Astrocyte (in vitro differentiated cells and primary cell): Measurements from ENCODE around the gene LRRC26. TPM values are rescaled to one million over a fixed set of nuclear protein-coding genes. Genes with fewer than 3 reads are reported as not detected.

Experiments used
- DNase-seq: peaks from one replicate; pipeline ENCODE4 v3.0.0-alpha.2; 2010; ENCODE audit warnings: low read depth
- FAIRE-seq: peaks from 2 replicates; lab custom pipeline; 2011; peaks lifted over from hg19 to GRCh38; lab: Jason Lieb, UNC
- H2AFZ ChIP-seq: 2 replicates; pipeline ENCODE4 v1.6.0; 2012; ENCODE audit warnings: low read depth, low read length, inconsistent platforms
- H3K27ac ChIP-seq: 2 replicates; pipeline ENCODE4 v1.5.1; 2011; ENCODE audit warnings: low read depth, low read length, inconsistent platforms
- H3K27me3 ChIP-seq: 2 replicates; pipeline ENCODE4 v1.6.0; 2011; ENCODE audit warnings: low read length, inconsistent platforms; ENCODE audit not compliant: insufficient read depth
- H3K36me3 ChIP-seq: 2 replicates; pipeline ENCODE4 v1.5.1; 2011; ENCODE audit warnings: low read length, inconsistent platforms; ENCODE audit not compliant: insufficient read depth
- H3K4me1 ChIP-seq: 2 replicates; pipeline ENCODE4 v1.5.1; 2011; ENCODE audit warnings: low read length, inconsistent platforms; ENCODE audit not compliant: insufficient read depth
- H3K4me2 ChIP-seq: 2 replicates; pipeline ENCODE4 v1.6.0; 2012; ENCODE audit warnings: low read length, inconsistent platforms
- H3K4me3 ChIP-seq: 2 replicates; pipeline ENCODE4 v1.5.1; 2011; ENCODE audit warnings: low read depth, mild to moderate bottlenecking, low read length, inconsistent platforms; ENCODE audit not compliant: insufficient read depth
- H3K79me2 ChIP-seq: 2 replicates; pipeline ENCODE4 v1.6.0; 2012; ENCODE audit warnings: mild to moderate bottlenecking, low read length, inconsistent platforms; ENCODE audit not compliant: insufficient read depth
- H3K9ac ChIP-seq: 2 replicates; pipeline ENCODE4 v1.6.0; 2012; ENCODE audit warnings: mild to moderate bottlenecking, low read length, inconsistent platforms
- H3K9me3 ChIP-seq: 2 replicates; pipeline ENCODE4 v1.5.1; 2012; ENCODE audit warnings: low read depth, mild to moderate bottlenecking, low read length, inconsistent platforms; ENCODE audit not compliant: insufficient read depth
- H4K20me1 ChIP-seq: 2 replicates; pipeline ENCODE4 v1.6.0; 2012; ENCODE audit warnings: low read length, inconsistent platforms; ENCODE audit not compliant: insufficient read depth
- H3K27ac Mint-ChIP-seq: one replicate; pipeline ENCODE4 v1.8.0; 2021; ENCODE audit warnings: mild to moderate bottlenecking, mixed read lengths; ENCODE audit not compliant: unreplicated experiment
- H3K27me3 Mint-ChIP-seq: one replicate; pipeline ENCODE4 v1.8.0; 2021; ENCODE audit warnings: low read depth, mixed read lengths; ENCODE audit not compliant: unreplicated experiment
- H3K36me3 Mint-ChIP-seq: one replicate; pipeline ENCODE4 v1.8.0; 2021; ENCODE audit warnings: low read depth, mixed read lengths; ENCODE audit not compliant: unreplicated experiment
- H3K4me1 Mint-ChIP-seq: one replicate; pipeline ENCODE4 v1.8.0; 2021; ENCODE audit warnings: low read depth, mixed read lengths; ENCODE audit not compliant: unreplicated experiment
- H3K4me3 Mint-ChIP-seq: one replicate; pipeline ENCODE4 v1.8.0; 2021; ENCODE audit warnings: mild to moderate bottlenecking, moderate library complexity, mixed read lengths; ENCODE audit not compliant: unreplicated experiment
- H3K9me3 Mint-ChIP-seq: one replicate; pipeline ENCODE4 v1.8.0; 2021; ENCODE audit warnings: mild to moderate bottlenecking, mixed read lengths; ENCODE audit not compliant: unreplicated experiment
- EZH2 ChIP-seq: IDR thresholded peaks from 2 replicates; pipeline ENCODE4 v1.6.1; 2012; ENCODE audit warnings: mild to moderate bottlenecking, low read length, inconsistent platforms; ENCODE audit not compliant: insufficient read depth
- total RNA-seq: library from RNA; stranded (reverse); gene quantifications from 2 replicates; pipeline ENCODE4 v1.2.1, GENCODE V29; 2021
- TF ChIP-seq, protein P1 (sequence below): IDR thresholded peaks from 2 replicates; pipeline ENCODE4 v1.5.1; 2011; ENCODE audit warnings: low read depth, mild to moderate bottlenecking, inconsistent platforms, low read length, moderate library complexity; ENCODE audit not compliant: insufficient read depth

Gene LRRC26
- total RNA-seq, 1 donor from 2014 or later = not detected

DNA sequence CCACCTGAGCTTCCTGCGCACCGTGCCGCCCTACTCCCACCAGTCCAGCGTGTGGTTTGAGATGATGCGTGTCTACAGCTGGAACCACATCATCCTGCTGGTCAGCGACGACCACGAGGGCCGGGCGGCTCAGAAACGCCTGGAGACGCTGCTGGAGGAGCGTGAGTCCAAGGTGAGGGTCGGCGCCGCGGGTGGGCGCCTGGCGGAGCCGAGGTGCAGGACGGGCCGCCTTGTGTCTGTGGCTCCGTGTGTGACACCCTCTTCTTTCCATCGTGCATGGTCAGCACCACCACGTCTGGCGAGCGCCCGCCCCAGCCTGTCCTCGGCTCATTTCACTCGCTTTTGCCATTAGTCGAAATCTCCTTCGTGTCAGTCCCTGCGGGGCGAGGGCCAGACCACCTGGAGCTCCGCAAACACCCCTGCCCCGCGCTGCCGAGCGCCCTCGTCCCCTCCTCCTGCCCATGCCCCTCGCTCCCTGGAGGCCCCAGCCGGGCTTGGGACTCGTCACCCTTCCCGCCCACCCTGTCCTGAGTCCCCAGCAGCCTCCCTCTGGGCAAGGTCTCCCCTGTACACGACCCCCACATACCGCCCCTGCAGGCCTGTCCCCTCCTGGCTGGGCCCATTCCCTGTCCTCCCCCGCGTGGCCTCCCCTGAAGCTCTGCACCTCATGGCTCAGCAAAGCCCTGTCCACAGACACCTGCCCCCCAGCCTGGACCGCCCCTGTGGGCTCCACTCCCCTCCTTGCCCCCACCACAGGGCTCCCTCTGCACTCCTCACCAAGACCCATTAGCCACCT, 23.9 kb downstream of the LRRC26 start:
- H3K27me3 Mint-ChIP-seq = peaks cover 45% of the 10 kb centered on the region
- TF ChIP-seq, protein P1, sequence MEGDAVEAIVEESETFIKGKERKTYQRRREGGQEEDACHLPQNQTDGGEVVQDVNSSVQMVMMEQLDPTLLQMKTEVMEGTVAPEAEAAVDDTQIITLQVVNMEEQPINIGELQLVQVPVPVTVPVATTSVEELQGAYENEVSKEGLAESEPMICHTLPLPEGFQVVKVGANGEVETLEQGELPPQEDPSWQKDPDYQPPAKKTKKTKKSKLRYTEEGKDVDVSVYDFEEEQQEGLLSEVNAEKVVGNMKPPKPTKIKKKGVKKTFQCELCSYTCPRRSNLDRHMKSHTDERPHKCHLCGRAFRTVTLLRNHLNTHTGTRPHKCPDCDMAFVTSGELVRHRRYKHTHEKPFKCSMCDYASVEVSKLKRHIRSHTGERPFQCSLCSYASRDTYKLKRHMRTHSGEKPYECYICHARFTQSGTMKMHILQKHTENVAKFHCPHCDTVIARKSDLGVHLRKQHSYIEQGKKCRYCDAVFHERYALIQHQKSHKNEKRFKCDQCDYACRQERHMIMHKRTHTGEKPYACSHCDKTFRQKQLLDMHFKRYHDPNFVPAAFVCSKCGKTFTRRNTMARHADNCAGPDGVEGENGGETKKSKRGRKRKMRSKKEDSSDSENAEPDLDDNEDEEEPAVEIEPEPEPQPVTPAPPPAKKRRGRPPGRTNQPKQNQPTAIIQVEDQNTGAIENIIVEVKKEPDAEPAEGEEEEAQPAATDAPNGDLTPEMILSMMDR = no peak
- FAIRE-seq = no peak

DNA sequence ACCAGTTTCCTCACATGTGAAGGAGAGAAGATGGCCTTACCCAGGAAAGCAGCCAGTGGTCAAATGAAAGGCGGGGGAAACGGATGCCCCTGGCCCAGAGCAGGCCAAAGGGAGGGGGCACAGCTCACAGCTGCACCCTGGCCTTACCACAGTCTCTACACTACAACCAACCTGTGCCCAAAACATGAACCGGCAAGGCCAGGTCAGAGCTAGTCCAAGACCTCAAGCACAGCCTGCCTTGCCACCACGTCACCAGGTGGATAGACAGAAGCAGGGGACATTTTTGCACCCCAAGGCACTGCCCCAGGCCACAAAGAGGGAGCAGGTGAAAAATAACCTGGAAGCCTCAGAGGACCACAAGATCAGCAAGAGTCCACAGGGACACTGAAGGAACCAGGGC, 26.4 kb downstream of the LRRC26 start:
- DNase-seq (no peak), FAIRE-seq (no peak)
- H3K36me3 Mint-ChIP-seq = no peaks in the 10 kb centered on the region
- peaks cover 2% of the 10 kb centered on the region for H3K4me1 Mint-ChIP-seq
- Histone ChIP-seq H3K79me2 (no peaks in the 10 kb centered on the region), H3K4me2 (no peak overlapping the region), H3K27me3 (peaks cover 22% of the 10 kb centered on the region), H4K20me1 (no peaks in the 10 kb centered on the region), H3K9ac (no peak overlapping the region), H3K27ac (no peak overlapping the region), H2AFZ (no peak overlapping the region), H3K9me3 (no peaks in the 10 kb centered on the region), H3K4me3 (no peak overlapping the region), H3K36me3 (no peaks in the 10 kb centered on the region), H3K4me1 (peaks cover 2% of the 10 kb centered on the region)
- peaks cover 61% of the 10 kb centered on the region for H3K27me3 Mint-ChIP-seq
- H3K27ac Mint-ChIP-seq = no peak overlapping the region
- H3K4me3 Mint-ChIP-seq = no peak overlapping the region
- no peak for TF ChIP-seq EZH2
- TF ChIP-seq, protein P1 = no peak
- H3K9me3 Mint-ChIP-seq = peaks cover 3% of the 10 kb centered on the region

More for the DNA sequence above, 23.9 kb downstream of the LRRC26 start:
- Mint-ChIP-seq H3K4me1 (no peaks in the 10 kb centered on the region), H3K9me3 (no peaks in the 10 kb centered on the region), H3K27ac (no peak overlapping the region), H3K4me3 (no peak overlapping the region), H3K36me3 (no peaks in the 10 kb centered on the region)
- H3K9me3 ChIP-seq = no peaks in the 10 kb centered on the region
- no peak overlapping the region for H2AFZ ChIP-seq
- H3K79me2 ChIP-seq = no peaks in the 10 kb centered on the region
- H3K27me3 ChIP-seq = peaks cover 11% of the 10 kb centered on the region
- no peak overlapping the region for H3K4me2 ChIP-seq
- H3K27ac ChIP-seq = no peak overlapping the region
- no peak for DNase-seq
- H3K4me3 ChIP-seq = no peak overlapping the region
- H3K36me3 ChIP-seq = no peaks in the 10 kb centered on the region
- no peaks in the 10 kb centered on the region for H3K4me1 ChIP-seq
- H4K20me1 ChIP-seq = no peaks in the 10 kb centered on the region
- no peak overlapping the region for H3K9ac ChIP-seq
